Calu3 (cell line): ENCODE measurements around the gene DIP2A. TPM values are rescaled to one million over a fixed set of nuclear protein-coding genes. Genes with fewer than 3 reads are reported as not detected.

Experiments
- BruUV-seq: library from RNA; stranded (reverse); fragments of 400-500 nt; replicated peaks from 2 replicates; lab custom pipeline; 2021; lab: Mats Ljungman, UMichigan
- CTCF ChIA-PET: fragments of 300-600 bp; sonication (Branson Sonifier 250); formaldehyde crosslinking; loops from one replicate; lab custom pipeline; 2022; ENCODE audit warnings: antibody characterized with exemption; lab: Charles Lee
- DNase-seq: peaks from one replicate; pipeline ENCODE4 v3.0.0; 2022
- H3K27ac Mint-ChIP-seq: one replicate; pipeline ENCODE4 v1.8.0; 2022; ENCODE audit warnings: mixed read lengths; ENCODE audit not compliant: unreplicated experiment
- H3K27me3 Mint-ChIP-seq: one replicate; pipeline ENCODE4 v1.8.0; 2022; ENCODE audit warnings: mixed read lengths; ENCODE audit not compliant: unreplicated experiment
- H3K36me3 Mint-ChIP-seq: one replicate; pipeline ENCODE4 v1.8.0; 2022; ENCODE audit warnings: mild to moderate bottlenecking, moderate library complexity, mixed read lengths; ENCODE audit not compliant: insufficient read depth, unreplicated experiment
- H3K4me1 Mint-ChIP-seq: one replicate; pipeline ENCODE4 v1.8.0; 2022; ENCODE audit warnings: mild to moderate bottlenecking, low read depth, mixed read lengths; ENCODE audit not compliant: unreplicated experiment
- H3K4me3 Mint-ChIP-seq: one replicate; pipeline ENCODE4 v1.8.0; 2022; ENCODE audit warnings: mild to moderate bottlenecking, low read depth, moderate library complexity, mixed read lengths; ENCODE audit not compliant: unreplicated experiment
- H3K9me3 Mint-ChIP-seq: one replicate; pipeline ENCODE4 v1.8.0; 2022; ENCODE audit warnings: low read depth, mixed read lengths; ENCODE audit not compliant: unreplicated experiment
- CTCF ChIP-seq: fragments of 200-600 bp; IDR thresholded peaks from one replicate; pipeline ENCODE4 v1.8.0; 2022; ENCODE audit warnings: antibody characterized with exemption; ENCODE audit not compliant: unreplicated experiment
- intact Hi-C: fragments of 100-400 bp; cut with micrococcal nuclease; formaldehyde crosslinking; loops from one replicate; pipeline ENCODE4 v1.10.0; 2022; ENCODE audit not compliant: unreplicated experiment
- total RNA-seq: library from RNA; stranded (reverse); gene quantifications from 2 replicates; pipeline ENCODE4 v1.2.3, GENCODE V29; 2022

DIP2A gene
- total RNA-seq, 1 experiment from 2014 or later: 29.3 TPM

- DNase-seq: no peak
- Mint-ChIP-seq H3K36me3 (peaks cover 22% of the 10 kb centered on the region), H3K27ac (no peak overlapping the region), H3K27me3 (no peaks in the 10 kb centered on the region), H3K9me3 (no peaks in the 10 kb centered on the region), H3K4me1 (no peaks in the 10 kb centered on the region), H3K4me3 (no peak overlapping the region)
- CTCF ChIA-PET: no interaction called here
- BruUV-seq: no TSS peak
- intact Hi-C loops: no loop called here
- TF ChIP-seq CTCF: no peak
These were observed 102.1 kb downstream of the DIP2A start for GRCh38 chr21:46560568-46561444.

- no peak for TF ChIP-seq CTCF
- Mint-ChIP-seq H3K27me3 (no peaks in the 10 kb centered on the region), H3K4me1 (no peaks in the 10 kb centered on the region), H3K4me3 (no peak overlapping the region), H3K36me3 (peaks cover 19% of the 10 kb centered on the region), H3K27ac (no peak overlapping the region), H3K9me3 (no peaks in the 10 kb centered on the region)
- DNase-seq: no peak
- intact Hi-C loops: no loop called here
- BruUV-seq: no TSS peak
- CTCF ChIA-PET: no interaction called here
These were observed 102.9 kb downstream of the DIP2A start for GRCh38 chr21:46561445-46562090.

- no peak for TF ChIP-seq CTCF
- no peaks in the 10 kb centered on the region for H3K4me1 Mint-ChIP-seq
- no peak overlapping the region for H3K4me3 Mint-ChIP-seq
- intact Hi-C loops: no loop called here
- no TSS peak for BruUV-seq
- no peaks in the 10 kb centered on the region for H3K9me3 Mint-ChIP-seq
- no peak for DNase-seq
- CTCF ChIA-PET: no interaction called here
- no peaks in the 10 kb centered on the region for H3K27me3 Mint-ChIP-seq
- H3K36me3 Mint-ChIP-seq: peaks cover 15% of the 10 kb centered on the region
- no peak overlapping the region for H3K27ac Mint-ChIP-seq
These were observed 103.8 kb downstream of the DIP2A start for GRCh38 chr21:46562472-46562871.

- H3K9me3 Mint-ChIP-seq: no peaks in the 10 kb centered on the region
- BruUV-seq: no TSS peak
- no peaks in the 10 kb centered on the region for H3K27me3 Mint-ChIP-seq
- peaks cover 15% of the 10 kb centered on the region for H3K36me3 Mint-ChIP-seq
- no peak overlapping the region for H3K4me3 Mint-ChIP-seq
- no peak for DNase-seq
- CTCF ChIA-PET: no interaction called here
- no peak overlapping the region for H3K27ac Mint-ChIP-seq
- no peak for TF ChIP-seq CTCF
- H3K4me1 Mint-ChIP-seq: no peaks in the 10 kb centered on the region
- intact Hi-C loops: no loop called here
These were observed 104.4 kb downstream of the DIP2A start for GRCh38 chr21:46562964-46563607.
